ENCODE results near the gene RFTN1.

The RFTN1 gene

DNA sequence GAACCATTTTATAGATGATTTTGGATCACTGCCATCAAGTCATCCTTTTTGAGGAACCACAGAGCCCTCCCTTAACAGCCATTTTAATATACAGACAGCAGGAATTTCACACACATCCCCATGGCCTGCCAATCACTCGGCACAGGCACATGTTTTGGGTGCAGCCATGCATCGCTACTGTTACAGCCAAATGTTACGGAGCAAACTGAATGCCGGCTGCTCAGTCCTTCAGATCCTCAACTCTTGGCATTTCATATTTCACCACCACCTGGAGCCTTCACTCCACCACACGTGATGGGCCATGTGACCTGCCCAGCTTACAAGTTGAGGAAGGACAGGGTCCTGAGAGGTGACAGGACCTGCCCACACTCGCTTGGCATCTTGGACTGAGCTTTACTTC, 157.7 kb downstream of the RFTN1 start:
- no peak for DNase-seq (ENCODE audit: low spot score)

- no peak for DNase-seq (ENCODE audit: low spot score)
Measured at GRCh38 chr3:16354291-16354690, 159.2 kb downstream of the RFTN1 start.

DNA sequence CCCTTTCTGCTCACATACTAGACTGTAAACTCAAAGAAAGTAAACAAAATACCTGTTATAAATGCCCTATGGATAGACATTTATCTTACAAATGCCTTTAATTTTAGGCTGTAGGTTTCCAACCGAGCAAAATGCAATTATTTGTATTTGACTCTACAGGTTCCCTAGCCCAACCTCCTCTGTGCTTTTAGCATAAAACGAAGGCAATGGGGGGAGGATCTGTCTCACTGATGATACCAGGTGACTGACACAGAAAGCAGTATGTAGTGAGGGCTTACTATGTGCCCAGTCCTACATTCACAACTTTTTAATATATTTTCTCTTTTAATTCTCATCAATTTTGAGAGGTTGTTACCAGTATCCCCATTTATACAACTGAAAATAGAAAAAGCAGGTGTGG, 161.1 kb downstream of the RFTN1 start:
- no peak for DNase-seq (ENCODE audit: low spot score)

DNA sequence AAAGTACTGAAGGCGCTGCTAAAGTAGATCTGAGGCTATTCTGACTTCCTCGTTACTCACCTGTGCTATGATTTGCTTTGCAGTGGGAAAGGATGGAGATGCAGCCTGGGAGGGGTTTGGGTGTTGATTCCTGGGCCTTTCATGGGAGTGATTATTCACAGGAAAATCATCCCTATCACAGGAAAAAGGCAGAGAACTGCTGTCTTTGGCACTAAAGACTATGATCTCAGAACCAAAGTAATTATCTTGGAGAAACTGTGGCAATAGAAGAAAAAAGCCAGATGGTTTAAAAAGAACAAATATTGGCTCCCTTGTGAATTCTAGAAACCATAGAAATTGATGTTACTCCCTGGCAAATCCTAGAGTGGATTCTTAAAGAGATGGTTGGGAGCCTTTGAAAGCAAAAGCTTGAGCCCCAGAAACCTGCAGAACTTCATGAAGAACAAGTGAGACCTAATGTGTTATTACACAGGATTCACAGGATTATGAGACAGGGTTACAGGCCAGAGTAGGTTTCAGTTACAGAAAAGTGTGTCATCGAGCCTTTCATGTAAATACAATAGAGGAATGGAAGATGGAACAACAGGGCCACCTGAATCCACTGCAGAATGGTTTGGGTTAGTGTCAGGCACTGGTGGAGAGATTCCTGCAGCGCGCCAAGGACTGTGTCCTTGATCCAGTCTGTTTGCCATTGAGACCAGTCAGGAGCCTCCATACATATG, 162.7 kb downstream of the RFTN1 start:
- peak; percentile 37 for DNase-seq (ENCODE audit: low spot score)

GRCh38 chr3:16349986-16350596, 163.4 kb downstream of the RFTN1 start:
- peak; percentile 79 for DNase-seq (ENCODE audit: low spot score)

GRCh38 chr3:16347548-16347947, 166.0 kb downstream of the RFTN1 start:
- DNase-seq (ENCODE audit: low spot score), result no peak

DNA sequence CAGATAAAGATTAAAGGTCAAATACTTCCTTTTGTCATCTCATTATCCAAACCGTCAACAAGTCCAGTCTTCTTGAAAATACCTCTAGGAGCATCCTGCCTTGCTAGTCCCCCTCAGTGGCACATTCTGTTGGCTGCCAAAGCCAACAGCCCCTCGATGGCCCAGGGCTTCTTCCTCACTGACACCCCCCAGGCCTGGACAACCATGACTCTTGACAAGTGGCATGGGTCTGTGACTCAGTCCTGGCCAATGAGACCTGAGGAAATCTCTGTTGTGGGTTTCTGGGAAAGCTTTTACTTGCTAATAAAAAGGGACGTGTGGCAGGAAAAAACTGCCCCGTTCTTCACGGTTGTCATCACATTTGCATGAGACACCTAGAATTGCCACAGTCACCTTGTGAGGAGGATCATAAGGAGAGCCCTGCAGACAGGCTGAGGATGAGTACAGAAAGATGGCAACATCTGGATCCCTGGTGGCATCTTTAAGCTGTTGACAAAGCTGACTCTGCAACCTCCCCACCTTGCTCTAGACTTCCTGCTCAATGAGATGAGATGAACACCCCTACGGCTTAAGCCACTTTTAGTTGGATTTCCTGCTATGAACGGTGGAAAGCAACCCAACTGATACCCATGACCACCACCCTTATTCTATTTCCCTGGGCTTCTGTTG, 167.0 kb downstream of the RFTN1 start:
- no peak for DNase-seq (ENCODE audit: low spot score)

GRCh38 chr3:16343101-16343500, 170.4 kb downstream of the RFTN1 start:
- DNase-seq (ENCODE audit: low spot score), result no peak

DNA sequence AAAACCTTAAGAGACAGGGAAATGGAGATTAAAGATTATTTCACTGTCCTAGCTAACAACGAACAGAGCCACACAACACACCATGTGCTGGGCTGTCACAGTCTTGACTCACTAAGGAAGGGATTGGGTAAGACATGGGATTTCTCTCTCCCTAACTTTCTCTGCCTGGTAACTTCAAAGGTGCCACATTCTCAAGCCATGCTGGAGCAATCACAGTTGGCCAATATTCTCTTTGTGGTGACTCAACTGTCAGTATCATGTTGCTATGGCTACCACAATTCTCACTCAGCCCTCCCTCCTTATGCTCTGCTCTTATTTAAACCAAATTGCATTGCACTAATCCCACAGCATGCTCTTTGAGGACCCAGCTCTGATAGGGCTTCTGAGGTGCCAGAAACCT, 174.5 kb downstream of the RFTN1 start:
- DNase-seq (ENCODE audit: low spot score), result peak; percentile 88

- DNase-seq (ENCODE audit: low spot score), result no peak
Measured at GRCh38 chr3:16337856-16338540, 175.5 kb downstream of the RFTN1 start.

- DNase-seq (ENCODE audit: low spot score), result no peak
Measured at GRCh38 chr3:16336825-16337224, 176.7 kb downstream of the RFTN1 start.

DNA sequence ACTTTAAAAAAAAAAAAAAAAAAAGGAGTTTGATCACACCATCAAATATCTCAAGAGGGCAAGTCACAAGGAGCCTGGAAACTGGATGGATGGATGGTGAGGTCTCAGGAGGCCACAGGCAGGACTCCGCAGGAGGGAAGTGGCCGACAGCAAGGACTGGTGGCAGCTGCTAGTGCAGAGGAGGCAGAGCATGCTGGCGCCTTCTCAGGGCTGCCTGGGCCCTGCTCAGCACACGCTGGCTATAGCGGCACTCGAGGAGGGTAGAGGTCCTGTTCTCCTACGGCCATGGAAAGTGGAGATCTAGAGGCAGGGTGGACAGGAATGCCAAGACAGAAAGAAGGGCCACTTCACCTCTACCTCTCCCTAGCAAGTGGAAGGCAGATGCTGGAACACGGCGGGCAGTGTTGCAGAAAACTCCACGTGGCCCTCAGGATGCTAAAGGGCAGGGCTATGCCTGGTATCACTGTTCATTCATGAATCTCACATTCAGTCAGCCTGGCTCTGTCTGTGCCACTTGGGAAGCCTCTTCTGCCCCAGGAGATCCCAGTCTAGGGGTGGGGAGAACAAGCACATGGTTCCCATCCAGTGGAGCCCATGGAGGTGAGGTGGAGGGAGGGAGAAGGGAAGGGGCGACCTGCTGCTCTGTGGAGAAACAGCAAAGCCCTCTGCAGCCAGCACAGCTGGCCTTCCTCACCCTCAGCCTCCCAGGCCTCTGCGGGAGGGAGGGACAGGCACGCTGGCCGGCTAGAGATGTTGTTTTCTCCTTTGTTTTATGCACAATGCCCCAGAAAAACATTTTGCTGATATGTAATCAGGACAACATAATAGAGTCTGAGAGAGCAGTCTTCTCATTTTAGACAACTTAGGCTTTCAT, 177.5 kb downstream of the RFTN1 start:
- DNase-seq (ENCODE audit: low spot score), result no peak

GRCh38 chr3:16335333-16335732, 178.2 kb downstream of the RFTN1 start:
- no peak for DNase-seq (ENCODE audit: low spot score)

- peak; percentile 45 for DNase-seq (ENCODE audit: low spot score)
Measured at GRCh38 chr3:16334909-16335308, 178.6 kb downstream of the RFTN1 start.

- peak; percentile 65 for DNase-seq (ENCODE audit: low spot score)
Measured at GRCh38 chr3:16332904-16333426, 180.5 kb downstream of the RFTN1 start.

- DNase-seq (ENCODE audit: low spot score), result no peak
Measured at GRCh38 chr3:16331319-16331883, 182.1 kb downstream of the RFTN1 start.

GRCh38 chr3:16330351-16330750, 183.1 kb downstream of the RFTN1 start:
- DNase-seq (ENCODE audit: low spot score), result no peak

GRCh38 chr3:16329826-16330129, 183.7 kb downstream of the RFTN1 start:
- no peak for DNase-seq (ENCODE audit: low spot score)

DNA sequence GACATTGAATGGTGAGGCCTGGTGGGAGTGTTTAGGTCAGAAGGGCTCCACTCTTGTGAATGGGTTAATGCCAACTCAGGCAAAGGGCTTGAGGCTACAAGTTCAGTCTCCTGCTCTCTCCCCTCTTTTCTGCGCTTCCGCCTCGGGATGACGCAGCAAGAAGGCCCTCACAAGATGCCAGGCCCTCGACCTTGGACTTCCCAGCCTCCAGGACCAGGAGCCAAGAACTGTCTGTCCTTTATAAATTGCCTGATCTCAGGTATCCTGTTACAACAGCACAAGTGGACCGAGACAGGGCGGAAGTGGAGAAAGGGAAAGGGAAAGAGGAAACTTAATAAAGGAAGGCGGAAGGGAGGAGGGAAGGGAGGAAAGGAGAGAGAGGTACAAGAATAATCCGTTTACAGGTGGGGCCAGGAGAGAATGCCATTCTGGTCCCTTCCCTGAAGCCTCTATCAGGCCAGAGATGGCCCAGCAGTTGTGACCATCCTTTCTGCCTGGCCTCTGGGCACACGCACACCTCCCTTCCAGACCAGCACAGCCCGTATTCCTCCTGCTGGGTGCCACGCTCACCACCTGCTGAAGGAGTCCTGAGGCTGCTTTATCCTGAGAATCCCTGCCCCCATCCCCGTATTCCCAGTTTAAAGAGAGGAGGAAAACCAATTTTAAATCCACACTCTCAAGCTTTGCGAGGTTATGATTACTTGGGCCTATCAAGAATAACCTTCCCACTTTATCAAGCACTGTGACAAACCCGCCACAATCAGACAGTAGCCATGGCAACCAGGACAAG, 184.3 kb downstream of the RFTN1 start:
- no peak for DNase-seq (ENCODE audit: low spot score)

DNA sequence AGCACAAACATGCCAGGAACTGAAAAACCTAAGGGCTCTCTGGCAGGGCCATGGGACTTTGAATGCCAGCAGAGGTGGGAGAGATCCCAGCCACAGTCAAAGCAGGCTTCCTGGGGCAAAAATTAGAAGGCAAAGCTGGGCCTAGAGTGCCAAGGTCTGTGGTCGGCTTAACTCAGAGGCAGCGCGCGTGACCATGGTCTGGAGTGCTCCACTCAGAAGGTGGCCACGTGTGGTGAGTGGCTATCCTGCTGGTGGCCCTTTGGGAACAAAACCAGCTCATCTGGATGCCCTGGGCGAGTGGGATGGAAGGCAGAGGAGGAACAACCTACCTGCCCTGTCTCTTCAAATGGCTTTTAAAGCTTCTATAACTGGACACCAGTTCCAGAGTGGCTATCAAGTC, 185.4 kb downstream of the RFTN1 start:
- no peak for DNase-seq (ENCODE audit: low spot score)
